Measurements from ENCODE around the gene RABAC1. TPM values are rescaled to one million over a fixed set of nuclear protein-coding genes. Genes with fewer than 3 reads are reported as not detected.
"Not testable (repeated sequence)": the region's sequence is repeated elsewhere in the genome, so short reads cannot be mapped to it uniquely, and the experiment has no call there.

RABAC1 gene
- total RNA-seq, 2 donors from 2014 or later: 64.5 to 81.0 TPM

- ATAC-seq (replicated peaks in 1 of 2) (peak in 1 of 2 donors; percentile 30), DNase-seq (no peak)
- no peaks in the 10 kb centered on the region for H3K9me3 Mint-ChIP-seq
- peaks cover 13% of the 10 kb centered on the region for H3K4me1 Mint-ChIP-seq (ENCODE audit: low read depth)
- peaks cover 14% of the 10 kb centered on the region for H3K27me3 Mint-ChIP-seq (ENCODE audit: low read depth)
- no peak overlapping the region for H3K4me3 Mint-ChIP-seq
- H3K36me3 Mint-ChIP-seq (ENCODE audit: insufficient read depth in 2 of 2): no peaks in the 10 kb centered on the region
- H3K27ac Mint-ChIP-seq: no peak overlapping the region
These were observed 39.0 kb downstream of the RABAC1 start for GRCh38 chr19:41919948-41920712.

DNA sequence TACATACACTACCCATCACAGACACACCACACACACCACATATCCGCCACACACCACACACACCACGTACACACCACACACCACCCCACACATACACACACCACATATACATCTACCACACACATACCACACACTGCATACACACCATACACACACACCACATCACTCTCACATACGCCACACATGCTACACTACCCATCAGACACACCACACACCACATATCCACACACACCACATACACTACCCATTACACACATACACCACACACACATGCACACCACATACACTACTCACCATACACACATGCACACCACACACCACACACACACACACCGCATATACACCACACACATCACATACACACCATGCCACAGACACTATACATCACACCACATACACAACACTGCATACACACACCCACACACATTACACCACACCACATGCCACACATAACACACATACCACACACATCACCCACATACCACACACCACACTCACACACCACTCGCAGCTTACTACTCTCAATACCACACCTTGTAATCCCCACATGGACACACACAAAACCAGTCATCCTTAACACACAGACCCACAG, 40.4 kb downstream of the RABAC1 start:
- Mint-ChIP-seq H3K9me3 (no peaks in the 10 kb centered on the region), H3K27ac (no peak overlapping the region), H3K36me3 (ENCODE audit: insufficient read depth in 2 of 2) (no peaks in the 10 kb centered on the region), H3K27me3 (ENCODE audit: low read depth) (peaks cover 14% of the 10 kb centered on the region), H3K4me1 (ENCODE audit: low read depth) (peaks cover 21% of the 10 kb centered on the region), H3K4me3 (no peak overlapping the region)
- DNase-seq (no peak), ATAC-seq (replicated peaks in 1 of 2) (peak in 1 of 2 donors; percentile 11)

GRCh38 chr19:41918095-41918494, 41.0 kb downstream of the RABAC1 start:
- Mint-ChIP-seq H3K9me3 (no peaks in the 10 kb centered on the region), H3K27ac (no peak overlapping the region), H3K4me1 (ENCODE audit: low read depth) (peaks cover 20% of the 10 kb centered on the region), H3K36me3 (ENCODE audit: insufficient read depth in 2 of 2) (no peaks in the 10 kb centered on the region), H3K27me3 (ENCODE audit: low read depth) (peaks cover 9% of the 10 kb centered on the region), H3K4me3 (no peak overlapping the region)
- no peak for DNase-seq
- peak in 1 of 2 donors; percentile 6 for ATAC-seq (replicated peaks in 1 of 2)

DNA sequence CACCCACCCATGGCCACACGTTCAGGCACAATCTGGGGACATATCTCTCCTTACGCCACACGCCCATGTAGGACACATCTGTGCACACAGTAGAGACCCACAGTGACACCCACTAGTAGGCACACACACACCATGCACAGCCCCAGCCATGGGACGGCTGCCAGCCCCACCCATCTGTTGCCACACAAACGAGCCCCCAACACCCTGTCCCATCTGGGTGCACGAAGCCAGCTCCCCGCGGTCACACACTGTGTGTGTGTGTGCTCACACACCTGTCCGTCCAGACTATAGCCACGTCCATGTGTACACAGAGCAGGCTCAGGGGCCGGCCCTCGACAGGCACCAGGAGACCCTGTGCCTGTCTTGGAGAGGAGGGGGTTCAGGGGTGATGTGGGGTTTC, 41.4 kb downstream of the RABAC1 start:
- Mint-ChIP-seq H3K4me3 (no peak overlapping the region), H3K36me3 (ENCODE audit: insufficient read depth in 2 of 2) (no peaks in the 10 kb centered on the region), H3K27me3 (ENCODE audit: low read depth) (peaks cover 7% of the 10 kb centered on the region), H3K9me3 (no peaks in the 10 kb centered on the region), H3K27ac (no peak overlapping the region), H3K4me1 (ENCODE audit: low read depth) (peaks cover 18% of the 10 kb centered on the region)
- ATAC-seq (replicated peaks in 1 of 2) (peak in 1 of 2 donors; percentile 5), DNase-seq (no peak)

DNA sequence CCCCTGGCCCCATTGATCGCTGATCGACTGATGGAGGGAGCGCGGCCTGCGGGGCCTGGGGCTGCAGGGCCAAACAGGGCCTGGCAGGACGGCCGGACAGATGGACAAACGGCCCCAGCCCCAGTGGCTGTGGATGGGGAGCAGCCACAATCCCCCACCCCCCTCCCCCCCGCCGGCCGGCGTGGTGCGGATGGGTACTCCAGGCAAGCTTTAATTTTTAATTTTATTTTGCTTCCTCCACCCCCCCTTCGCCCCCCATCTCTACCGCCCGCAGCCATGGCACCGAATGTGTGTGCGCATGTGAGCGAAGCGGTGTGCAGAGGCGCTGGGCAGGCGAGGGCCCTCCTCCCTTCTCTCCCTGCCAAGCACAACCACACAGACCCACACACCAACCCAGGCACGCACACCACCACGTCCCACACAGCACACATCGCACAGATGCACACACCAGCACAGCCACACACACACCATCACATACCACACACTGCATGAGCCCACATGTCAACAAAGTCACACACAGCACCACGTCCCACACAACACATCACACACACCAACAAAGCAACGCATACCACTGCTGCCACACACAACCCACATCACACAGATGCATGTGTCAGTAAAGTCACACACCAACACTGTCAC, 43.2 kb downstream of the RABAC1 start:
- H3K36me3 Mint-ChIP-seq (ENCODE audit: insufficient read depth in 2 of 2): no peaks in the 10 kb centered on the region
- H3K4me1 Mint-ChIP-seq (ENCODE audit: low read depth): peaks cover 25% of the 10 kb centered on the region
- H3K27me3 Mint-ChIP-seq (ENCODE audit: low read depth): peaks cover 12% of the 10 kb centered on the region
- peak in 1 of 2 donors; percentile 12 for ATAC-seq (replicated peaks in 1 of 2)
- H3K4me3 Mint-ChIP-seq: no peak overlapping the region
- no peak for DNase-seq
- no peak overlapping the region for H3K27ac Mint-ChIP-seq
- H3K9me3 Mint-ChIP-seq: no peaks in the 10 kb centered on the region

DNA sequence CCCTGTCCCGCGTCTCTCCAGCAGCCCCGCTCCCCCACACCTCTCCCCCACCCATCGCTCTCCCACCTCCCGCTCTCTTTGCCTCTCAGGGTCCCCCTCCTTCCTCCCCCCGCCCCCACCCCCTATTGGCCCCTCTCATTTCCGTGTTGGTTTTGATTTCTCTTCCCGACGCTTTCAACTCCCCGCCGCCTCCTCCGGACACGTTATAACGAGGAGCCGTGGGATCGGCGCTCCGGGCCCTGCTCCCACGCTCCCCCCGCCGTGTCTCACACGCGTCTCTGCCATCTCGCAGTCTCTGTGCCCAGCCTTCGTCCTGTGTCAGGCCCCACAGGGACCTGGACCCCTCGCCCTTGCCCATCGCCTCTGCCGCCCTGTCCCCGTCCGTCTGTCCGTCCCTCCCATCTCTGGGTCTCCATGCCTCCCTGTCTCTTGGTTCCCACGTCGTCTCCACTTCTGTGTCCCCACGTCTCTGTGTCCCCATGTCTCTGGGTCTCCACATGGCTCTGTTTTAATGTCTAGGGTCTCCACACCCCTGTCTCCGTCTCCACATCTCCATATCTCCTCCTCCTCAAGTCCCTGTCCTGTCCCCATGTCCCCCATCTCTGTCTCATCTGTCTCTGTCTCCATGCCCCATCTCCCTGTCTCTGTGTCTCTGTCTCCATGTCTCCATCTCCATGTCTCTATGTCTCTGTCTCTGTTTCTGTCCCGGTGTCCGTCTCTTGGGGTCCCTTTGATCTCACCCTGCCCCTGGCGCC, 43.9 kb downstream of the RABAC1 start:
- no peak for ATAC-seq (replicated peaks in 1 of 2)
- DNase-seq: no peak
- Mint-ChIP-seq H3K36me3 (ENCODE audit: insufficient read depth in 2 of 2) (no peaks in the 10 kb centered on the region), H3K4me1 (ENCODE audit: low read depth) (peaks cover 32% of the 10 kb centered on the region), H3K27me3 (ENCODE audit: low read depth) (peaks cover 12% of the 10 kb centered on the region), H3K4me3 (peak overlapping the region in 1 of 2 donors; percentile 29), H3K27ac (no peak overlapping the region), H3K9me3 (no peaks in the 10 kb centered on the region)

GRCh38 chr19:41914424-41914834, 44.7 kb downstream of the RABAC1 start:
- H3K4me3 Mint-ChIP-seq: peak overlapping the region; percentile 27 to 48
- H3K9me3 Mint-ChIP-seq: not testable (repeated sequence)

DNA sequence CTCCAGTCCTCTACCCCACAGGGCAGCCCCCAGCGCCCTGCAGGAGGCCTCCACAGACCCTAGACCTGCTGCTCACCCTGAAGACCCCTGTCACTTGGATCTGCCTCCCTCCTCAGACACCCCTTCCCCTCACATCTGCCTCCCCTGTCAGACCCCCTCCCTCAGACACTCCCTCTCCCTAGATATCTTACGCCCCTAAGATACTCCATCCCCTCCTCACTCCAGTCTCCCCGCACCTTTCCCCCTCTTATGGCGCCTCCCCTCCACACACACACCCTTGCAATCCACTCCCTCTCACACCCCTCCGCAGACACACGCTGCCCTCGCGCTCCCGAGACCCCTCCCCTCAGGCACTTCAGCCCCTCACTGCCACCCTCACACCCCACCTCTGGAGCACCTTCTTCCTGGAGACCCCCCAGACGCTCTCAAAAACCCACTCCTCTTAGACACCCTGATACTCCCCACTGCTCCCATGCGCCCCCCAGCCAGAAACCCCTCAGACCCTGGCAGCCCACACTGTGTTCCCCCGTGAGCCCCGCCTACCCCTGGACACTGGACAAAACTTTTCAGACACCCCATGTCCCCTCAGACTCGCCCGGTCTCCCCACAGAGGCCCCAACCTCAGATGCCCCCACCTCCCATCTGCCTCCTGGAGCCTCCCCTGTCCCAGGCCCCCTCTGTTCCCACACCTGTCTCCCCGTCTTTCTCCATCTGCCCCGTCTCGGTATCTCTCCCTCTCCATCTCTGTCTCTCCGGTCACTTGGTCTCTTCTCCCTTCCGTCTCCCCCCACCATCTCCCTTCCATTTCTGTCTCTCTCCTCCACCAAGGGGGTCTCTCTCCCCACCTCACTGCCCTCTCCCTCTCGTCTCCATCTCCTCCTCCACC, 45.3 kb downstream of the RABAC1 start:
- no peaks in the 10 kb centered on the region for H3K9me3 Mint-ChIP-seq
- H3K27ac Mint-ChIP-seq: no peak overlapping the region
- peak overlapping the region; percentile 27 to 48 for H3K4me3 Mint-ChIP-seq
- no peaks in the 10 kb centered on the region for H3K36me3 Mint-ChIP-seq (ENCODE audit: insufficient read depth in 2 of 2)
- peaks cover 37% of the 10 kb centered on the region for H3K4me1 Mint-ChIP-seq (ENCODE audit: low read depth)
- no peak for DNase-seq
- peaks cover 12% of the 10 kb centered on the region for H3K27me3 Mint-ChIP-seq (ENCODE audit: low read depth)
- ATAC-seq (replicated peaks in 1 of 2): peak; percentile 31 to 34

More at GRCh38 chr19:41914424-41914834, 44.7 kb downstream of the RABAC1 start:
- DNase-seq; ATAC-seq (replicated peaks in 1 of 2); H3K27ac Mint-ChIP-seq; H3K36me3 Mint-ChIP-seq (ENCODE audit: insufficient read depth in 2 of 2): not testable (repeated sequence)
- Mint-ChIP-seq H3K4me1 (ENCODE audit: low read depth) (peaks cover 33% of the 10 kb centered on the region), H3K27me3 (ENCODE audit: low read depth) (peaks cover 12% of the 10 kb centered on the region)

DNA sequence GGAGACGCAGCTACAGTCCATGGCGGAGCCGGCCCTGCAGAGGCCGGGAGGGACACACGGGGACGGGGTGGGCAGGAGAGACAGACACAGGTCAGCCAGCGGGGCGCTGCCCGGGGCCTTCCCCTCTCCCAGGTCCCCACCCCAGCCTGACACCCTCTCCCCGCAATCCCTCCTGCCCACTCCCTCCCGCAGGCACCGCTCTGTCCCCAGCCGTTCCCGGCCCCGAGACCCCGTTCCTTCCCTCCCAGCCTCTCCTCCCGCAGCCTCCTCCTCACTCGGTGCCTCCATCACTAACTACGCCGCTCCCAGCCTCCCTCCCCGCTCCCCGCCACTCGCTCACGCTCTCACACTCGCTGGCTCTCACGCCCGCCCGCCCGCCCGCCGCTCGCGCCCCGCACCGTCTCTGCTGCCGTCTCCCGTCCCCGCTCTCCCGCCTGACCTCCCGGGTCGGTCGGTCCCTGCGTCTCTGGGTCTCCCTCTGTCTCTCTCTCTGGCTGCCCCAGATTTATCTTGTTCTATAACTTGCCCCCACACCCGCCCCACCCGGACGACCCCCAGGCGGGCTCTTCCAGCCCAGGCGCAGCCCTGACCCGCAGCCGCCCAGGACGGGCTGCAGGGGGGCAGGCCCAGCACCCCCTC, 46.1 kb downstream of the RABAC1 start:
- ATAC-seq (replicated peaks in 1 of 2) (peak; percentile 26 to 38), DNase-seq (peak in 1 of 2 donors; percentile 44)
- H3K36me3 Mint-ChIP-seq (ENCODE audit: insufficient read depth in 2 of 2): no peaks in the 10 kb centered on the region
- no peaks in the 10 kb centered on the region for H3K9me3 Mint-ChIP-seq
- peaks cover 37% of the 10 kb centered on the region for H3K4me1 Mint-ChIP-seq (ENCODE audit: low read depth)
- peaks cover 12% of the 10 kb centered on the region for H3K27me3 Mint-ChIP-seq (ENCODE audit: low read depth)
- peak overlapping the region in 1 of 2 donors; percentile 29 for H3K4me3 Mint-ChIP-seq
- no peak overlapping the region for H3K27ac Mint-ChIP-seq

GRCh38 chr19:41911889-41912731, 47.0 kb downstream of the RABAC1 start:
- Mint-ChIP-seq H3K4me3 (peak overlapping the region in 1 of 2 donors; percentile 18), H3K27me3 (ENCODE audit: low read depth) (peaks cover 12% of the 10 kb centered on the region), H3K36me3 (ENCODE audit: insufficient read depth in 2 of 2) (no peaks in the 10 kb centered on the region), H3K27ac (peak overlapping the region; percentile 74), H3K4me1 (ENCODE audit: low read depth) (peaks cover 37% of the 10 kb centered on the region), H3K9me3 (no peaks in the 10 kb centered on the region)
- ATAC-seq (replicated peaks in 1 of 2) (peak; percentile 0 to 2), DNase-seq (no peak)

Measured in activated T-cell treated with anti-CD3 and anti-CD28 coated beads, Interleukin-2, amount 50 U/mL, for 72 hours (primary cell).